Heart right ventricle (tissue), 16 donors: ENCODE data around the gene ZNF593OS. TPM values are rescaled to one million over a fixed set of nuclear protein-coding genes. Genes with fewer than 3 reads are reported as not detected.

Experiments used
- ATAC-seq, 8 donors: fragments of 200-7000 bp; cut with Tn5 transposase; one replicate each; pipeline ENCODE4 v1.9.1; 2020; ENCODE audit warnings: mild to moderate bottlenecking in 8 of 8, moderate library complexity in 8 of 8, moderate number of reproducible peaks in 1 of 8
- DNase-seq, 2 donors: peaks; one replicate each; pipeline ENCODE4 v3.0.0-alpha.2; 2020
- H3K27ac ChIP-seq, 10 donors: fragments of 200-600 bp; sonication (generic) in 2 of 10; one replicate each; pipeline versions ENCODE4 v1.5.0 to v1.8.0; 2020 to 2022; ENCODE audit warnings: mild to moderate bottlenecking in 3 of 10
- H3K27me3 ChIP-seq, 7 donors: fragments of 200-600 bp; one replicate each; pipeline ENCODE4 v1.8.0; 2021 to 2022; ENCODE audit warnings: mild to moderate bottlenecking in 2 of 7
- H3K36me3 ChIP-seq, 9 donors: fragments of 200-600 bp; sonication (generic) in 1 of 9; one replicate each; pipeline versions ENCODE4 v1.5.0 to v1.8.0; 2020 to 2022; ENCODE audit warnings: mild to moderate bottlenecking in 2 of 9
- H3K4me1 ChIP-seq, 9 donors: fragments of 200-600 bp; sonication (generic) in 1 of 9; one replicate each; pipeline versions ENCODE4 v1.5.0 to v1.8.0; 2020 to 2022; ENCODE audit warnings: mild to moderate bottlenecking in 4 of 9
- H3K4me3 ChIP-seq, 10 donors: fragments of 200-600 bp; sonication (generic) in 2 of 10; one replicate each; pipeline versions ENCODE4 v1.5.0 to v1.8.0; 2020 to 2022; ENCODE audit warnings: mild to moderate bottlenecking in 7 of 10, moderate library complexity in 2 of 10
- H3K9me3 ChIP-seq, 11 donors: fragments of 200-600 bp in 10 of 11; sonication (generic) in 2 of 11; one replicate each; pipeline versions ENCODE4 v1.5.0 to v1.8.0; 2013 to 2022; ENCODE audit warnings: mild to moderate bottlenecking in 2 of 11, control low read depth in 1 of 11, moderate library complexity in 1 of 11
- WGBS, 2 donors: extraction: QIAGEN DNeasy Blood & Tissue Kit; methylation state at CpG; one replicate each; pipeline ENCODE4 v1.1.7; 2013; ENCODE audit warnings: inconsistent platforms in 1 of 2; 5-methylcytosine and 5-hydroxymethylcytosine counted together
- intact Hi-C, 10 donors: fragments of 100-400 bp; cut with DNase I; formaldehyde crosslinking; loops; one replicate each; pipeline versions ENCODE4 v1.11.1 to v1.14.2; 2022
- polyA plus RNA-seq, 2 donors: library from polyadenylated mRNA; stranded (reverse); fragments of 200-250 nt; gene quantifications; one replicate each; pipeline ENCODE4 v1.2.3, GENCODE V29; 2013
- total RNA-seq, 10 donors: library from RNA; stranded (reverse); fragmentation: NEBNext Ultra II Directional in 3 of 10; extraction: Animal tissue kit (Norgen Biotek cat#: 25700) in 3 of 10; gene quantifications; one replicate each; pipeline versions ENCODE4 v1.2.1 to v1.2.4, GENCODE V29; 2021 to 2023
- TF ChIP-seq, protein P1 (sequence below), 9 donors: fragments of 200-600 bp; sonication (generic) in 2 of 9; IDR thresholded peaks; one replicate each; pipeline versions ENCODE4 v1.5.0 to v1.8.0; 2021 to 2022; ENCODE audit warnings: antibody characterized with exemption in 9 of 9, mild to moderate bottlenecking in 5 of 9, moderate library complexity in 1 of 9
- donor health status: Arrhythmogenic right ventricular cardiomyopathy.
- donor health status: ischemic (EF 13 %, LVEDD 7.1; RV severe dilation, severe dysfunction).
- donor health status: healthy with polysubstance abuse.
- donor health status: DM: no; HTN: yes; CAD: no.
- donor health status: DM: no; HTN: no; CAD: no.
- donor health status: ischemic (EF 25% LVEDD 6.9; RV normal size, moderate dysfunction).
- donor health status: ischemic (EF 25% LVEDD 5.7; RV mildly dilated, moderate dysfunction).
- donor health status: healthy.
- donor health status: DM: yes; HTN: yes; CAD: no.
- donor health status: Ischemic cardiomyopathy.
- donor health status: ischemic (EF 35%, LVEDD 5.7; RV mildly dilated, moderate dysfunction).
- donor health status: nonischemic (EF 11% LVEDD 7.7; RV severe dilation, severe dysfunction).
- donor health status: DM: yes; HTN: yes; CAD: no.
- donor health status: PGD.
- donor health status: ischemic (EF 29% LVEDD 5.4; RV normal size, mild dysfunction).
- donor health status: nonischemic (EF 23%, LVEDD 6.1; RV moderate dilation, normal function).

The ZNF593OS gene
- total and polyA plus RNA-seq, 12 donors, result 0.46 TPM; not detected in 11

DNA sequence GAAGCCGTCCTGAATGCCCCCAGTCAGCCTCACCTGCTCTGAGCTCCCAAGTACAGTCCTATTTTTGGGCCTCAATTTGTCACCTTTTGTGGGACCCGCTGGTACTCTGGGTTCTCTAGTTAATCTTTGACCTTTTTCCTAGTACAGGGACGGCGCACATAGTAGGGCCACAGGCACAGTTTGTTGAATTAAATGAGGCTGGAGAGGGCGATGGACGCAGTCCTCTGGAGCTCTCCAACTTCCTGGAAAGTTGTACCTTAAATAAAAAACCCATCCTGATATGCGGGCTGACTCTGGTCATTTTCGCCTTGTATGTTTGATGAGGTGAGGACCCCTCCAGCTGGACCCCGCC, 8.0 kb downstream of the ZNF593OS start:
- no peaks in the 10 kb centered on the region for H3K9me3 ChIP-seq
- intact Hi-C loops, result loop anchor here in 4 of 10 donors (2.0 to 10.0 kb wide), 4 partner anchors 51 to 161 kb away; partner anchors contain the start of gene PDIK1L (in 1 of the 4)
- H3K4me3 ChIP-seq, result peak overlapping the region in 7 of 10 donors; percentile 35 to 52 (median 44)
- H3K4me1 ChIP-seq, result peaks cover 16 to 56% (median 39%) of the 10 kb centered on the region in 9 donors
- ATAC-seq, result no peak
- whole genome bisulfite sequencing, 2 donors, result 67 to 77% methylated on average over 9 of the region's 9 CpGs
- TF ChIP-seq, protein P1, sequence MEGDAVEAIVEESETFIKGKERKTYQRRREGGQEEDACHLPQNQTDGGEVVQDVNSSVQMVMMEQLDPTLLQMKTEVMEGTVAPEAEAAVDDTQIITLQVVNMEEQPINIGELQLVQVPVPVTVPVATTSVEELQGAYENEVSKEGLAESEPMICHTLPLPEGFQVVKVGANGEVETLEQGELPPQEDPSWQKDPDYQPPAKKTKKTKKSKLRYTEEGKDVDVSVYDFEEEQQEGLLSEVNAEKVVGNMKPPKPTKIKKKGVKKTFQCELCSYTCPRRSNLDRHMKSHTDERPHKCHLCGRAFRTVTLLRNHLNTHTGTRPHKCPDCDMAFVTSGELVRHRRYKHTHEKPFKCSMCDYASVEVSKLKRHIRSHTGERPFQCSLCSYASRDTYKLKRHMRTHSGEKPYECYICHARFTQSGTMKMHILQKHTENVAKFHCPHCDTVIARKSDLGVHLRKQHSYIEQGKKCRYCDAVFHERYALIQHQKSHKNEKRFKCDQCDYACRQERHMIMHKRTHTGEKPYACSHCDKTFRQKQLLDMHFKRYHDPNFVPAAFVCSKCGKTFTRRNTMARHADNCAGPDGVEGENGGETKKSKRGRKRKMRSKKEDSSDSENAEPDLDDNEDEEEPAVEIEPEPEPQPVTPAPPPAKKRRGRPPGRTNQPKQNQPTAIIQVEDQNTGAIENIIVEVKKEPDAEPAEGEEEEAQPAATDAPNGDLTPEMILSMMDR (IDR thresholded peaks at IDR 0.05), result no peak
- DNase-seq, result no peak
- peak overlapping the region in 4 of 10 donors; percentile 50 to 76 (median 62) for H3K27ac ChIP-seq
- peaks cover 0 to 45% (median 0%) of the 10 kb centered on the region in 7 donors for H3K27me3 ChIP-seq
- peaks cover 0 to 6% (median 0%) of the 10 kb centered on the region in 9 donors for H3K36me3 ChIP-seq

DNA sequence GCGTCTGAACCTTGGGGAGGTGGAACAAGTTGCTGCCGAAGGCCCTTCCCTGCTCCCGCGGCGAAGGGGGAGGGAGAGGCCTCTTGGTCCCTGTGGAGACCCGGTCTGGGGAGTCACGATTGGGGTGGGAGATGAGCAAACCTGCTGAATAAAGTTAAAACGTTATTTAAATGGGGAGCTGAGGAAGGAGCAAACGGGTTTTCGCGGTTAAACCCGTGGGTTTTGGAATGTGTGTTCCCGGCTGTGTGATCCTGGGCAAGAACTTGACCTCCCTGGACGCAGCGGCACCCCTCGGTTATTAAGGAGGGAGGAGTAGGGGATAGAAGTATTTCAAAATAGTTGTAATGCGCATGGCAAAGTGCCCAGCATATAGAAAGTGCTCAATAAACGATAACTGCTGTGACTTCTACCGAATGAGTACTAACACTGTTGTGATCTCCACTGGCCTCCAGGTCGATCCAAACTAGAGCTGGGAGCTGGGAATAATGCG, 9.4 kb downstream of the ZNF593OS start:
- DNase-seq, result no peak
- peak overlapping the region; percentile 40 to 97 (median 93) for H3K27ac ChIP-seq
- no peak for ATAC-seq
- H3K4me1 ChIP-seq, result peaks cover 27 to 70% (median 53%) of the 10 kb centered on the region in 9 donors
- TF ChIP-seq, protein P1 (IDR thresholded peaks at IDR 0.05), result no peak
- intact Hi-C loops, result loop anchor here in 3 of 10 donors (5.0 to 10.0 kb wide), 3 partner anchors 50 to 163 kb away; partner anchors contain the start of gene PDIK1L (in 1 of the 3)
- H3K4me3 ChIP-seq, result peak overlapping the region; percentile 29 to 70 (median 60)
- peaks cover 0 to 59% (median 0%) of the 10 kb centered on the region in 7 donors for H3K27me3 ChIP-seq
- WGBS, 2 donors, result 43 to 49% methylated on average over 21 of the region's 21 CpGs
- peaks cover 0 to 6% (median 0%) of the 10 kb centered on the region in 9 donors for H3K36me3 ChIP-seq
- no peaks in the 10 kb centered on the region for H3K9me3 ChIP-seq

DNA sequence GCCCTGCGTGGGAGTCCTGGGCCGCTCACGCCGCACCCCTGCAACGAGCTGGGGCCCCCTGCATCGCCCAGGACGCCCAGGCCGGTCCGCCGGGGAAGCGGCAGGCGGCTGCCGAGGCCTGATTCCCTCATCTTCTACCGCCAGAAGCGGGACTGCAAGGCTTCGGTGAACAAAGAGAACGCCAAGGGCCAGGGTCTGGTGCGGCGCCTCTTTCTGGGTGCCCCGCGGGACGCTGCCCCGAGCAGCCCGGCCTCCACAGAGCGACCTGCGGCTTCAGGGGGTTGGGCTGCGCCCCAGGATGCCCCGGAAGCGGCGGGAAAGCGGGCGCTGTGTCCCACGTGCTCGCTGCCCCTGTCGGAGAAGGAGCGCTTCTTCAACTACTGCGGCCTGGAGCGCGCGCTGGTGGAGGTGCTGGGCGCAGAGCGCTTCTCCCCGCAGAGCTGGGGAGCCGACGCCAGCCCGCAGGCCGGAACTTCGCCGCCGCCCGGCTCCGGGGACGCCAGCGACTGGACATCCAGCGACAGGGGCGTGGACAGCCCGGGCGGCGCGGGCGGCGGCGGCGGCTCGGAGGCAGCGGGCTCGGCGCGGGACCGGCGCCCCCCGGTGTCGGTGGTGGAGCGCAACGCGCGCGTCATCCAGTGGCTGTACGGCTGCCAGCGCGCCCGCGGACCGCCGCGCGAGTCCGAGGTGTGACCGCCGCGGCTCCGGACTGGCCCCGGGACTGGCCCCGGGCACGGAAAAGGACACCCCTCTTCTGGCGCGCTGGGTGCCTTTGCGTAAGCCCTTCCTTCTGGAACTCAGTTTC, 10.0 kb downstream of the ZNF593OS start:
- 0 to 1% methylated on average over 78 to 98 of the region's 98 CpGs for WGBS, 2 donors
- intact Hi-C loops, result loop anchor here in 5 of 10 donors (1.0 to 10.0 kb wide), 5 partner anchors 49 to 163 kb away; partner anchors contain the start of gene PDIK1L (in 3 of the 5)
- H3K4me1 ChIP-seq, result peaks cover 27 to 76% (median 58%) of the 10 kb centered on the region in 9 donors
- peak; percentile 60 to 79 for DNase-seq
- TF ChIP-seq, protein P1 (IDR thresholded peaks at IDR 0.05), result peak in 5 of 9 donors; percentile 13 to 53 (median 41)
- peak overlapping the region; percentile 85 to 97 (median 93) for H3K27ac ChIP-seq
- H3K4me3 ChIP-seq, result peak overlapping the region; percentile 29 to 70 (median 60)
- H3K9me3 ChIP-seq, result no peaks in the 10 kb centered on the region
- peaks cover 0 to 6% (median 0%) of the 10 kb centered on the region in 9 donors for H3K36me3 ChIP-seq
- peaks cover 0 to 66% (median 0%) of the 10 kb centered on the region in 7 donors for H3K27me3 ChIP-seq
- peak; percentile 19 to 65 (median 48) for ATAC-seq
